NCI-H524 (cell line): ENCODE results near the gene MRPL34.

ENCODE experiments used
- DNase-seq, 2 experiments: peaks; one replicate each; lab custom pipeline; 2025; lab: John Stamatoyannopoulos, UW

Gene MRPL34

GRCh38 chr19:17327654-17328516 lies 22.2 kb downstream of the MRPL34 start:
- DNase-seq, result no peak

DNA sequence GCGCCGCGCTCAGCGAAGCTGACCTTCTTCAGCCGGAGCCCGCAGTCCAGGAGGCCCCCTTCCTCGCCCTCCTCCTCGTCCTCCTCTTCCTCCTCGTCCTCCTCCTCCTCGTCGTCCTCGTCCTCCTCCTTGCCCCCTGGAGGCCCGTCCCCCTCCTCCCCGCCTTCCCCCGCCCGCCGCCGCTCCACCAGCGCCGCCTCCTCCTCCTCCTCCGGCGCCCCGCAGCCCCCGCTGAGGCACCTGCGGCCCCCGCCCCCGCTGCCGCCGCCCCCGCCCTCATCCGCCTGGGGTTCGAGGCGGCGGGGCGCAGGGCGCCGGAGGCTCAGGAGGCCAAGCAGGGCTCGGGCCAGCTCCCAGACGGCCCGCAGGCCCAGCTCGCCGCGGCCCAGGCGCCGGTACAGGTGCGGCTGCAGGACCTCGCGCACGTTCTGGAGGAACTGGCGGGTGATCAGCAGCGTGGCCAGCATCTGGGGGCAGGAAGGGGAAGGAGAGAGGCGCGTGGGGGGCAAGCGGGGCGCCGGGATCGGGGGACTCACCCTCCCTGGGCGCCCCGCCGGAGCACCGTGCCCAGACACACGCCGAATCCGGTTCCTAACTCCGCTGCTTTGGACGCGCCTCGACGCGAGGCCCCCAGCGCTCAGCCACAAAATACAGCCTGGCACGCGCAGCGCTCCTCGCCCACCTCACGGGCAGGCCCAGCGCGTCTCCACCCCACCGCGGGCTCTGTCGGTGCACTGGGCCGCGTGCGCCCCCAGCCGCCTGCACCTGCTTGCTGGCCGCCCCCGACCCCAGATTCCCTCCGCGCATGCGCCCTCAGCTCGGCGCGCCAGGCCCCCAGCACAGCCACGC lies 23.1 kb downstream of the MRPL34 start:
- no peak for DNase-seq

GRCh38 chr19:17329366-17330261 lies 23.9 kb downstream of the MRPL34 start:
- DNase-seq, result no peak

DNA sequence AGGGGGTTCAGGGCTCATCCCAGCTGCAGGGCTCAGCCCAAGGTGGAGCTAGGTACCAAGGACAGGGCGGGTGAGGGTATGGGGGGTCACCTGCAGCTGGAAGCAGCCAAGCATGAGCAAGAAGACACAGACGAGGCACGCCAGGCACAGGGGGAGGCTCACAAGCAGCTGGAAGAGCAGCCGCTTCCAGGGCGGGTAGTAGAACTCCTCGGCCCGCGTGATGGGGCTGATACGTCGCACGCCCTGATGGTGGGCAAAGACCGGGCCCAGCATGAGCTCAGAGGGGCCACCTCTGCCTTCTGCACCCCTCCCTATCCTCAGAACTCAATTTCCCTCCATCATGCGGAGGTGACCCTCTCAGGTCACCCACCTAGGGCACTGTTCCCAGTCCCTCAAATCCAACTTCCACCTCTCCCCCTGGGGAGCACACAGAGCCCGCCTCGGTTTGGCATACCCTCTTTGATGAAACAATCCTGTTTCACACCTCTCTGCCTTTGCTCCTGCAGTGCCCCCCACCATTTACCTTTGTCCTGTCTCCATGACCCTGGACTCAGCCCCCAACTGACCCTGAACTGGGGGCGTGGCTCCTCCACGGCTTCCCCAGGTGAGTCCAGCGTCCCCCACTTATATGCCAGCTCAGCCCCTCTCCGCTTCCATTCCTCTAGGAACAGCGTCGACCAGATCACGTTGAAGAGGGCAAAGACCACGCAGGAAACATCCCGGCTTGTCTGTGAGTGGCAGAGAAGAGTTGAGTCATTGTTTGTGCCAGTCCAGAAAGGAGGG lies 24.8 kb downstream of the MRPL34 start:
- no peak for DNase-seq

DNA sequence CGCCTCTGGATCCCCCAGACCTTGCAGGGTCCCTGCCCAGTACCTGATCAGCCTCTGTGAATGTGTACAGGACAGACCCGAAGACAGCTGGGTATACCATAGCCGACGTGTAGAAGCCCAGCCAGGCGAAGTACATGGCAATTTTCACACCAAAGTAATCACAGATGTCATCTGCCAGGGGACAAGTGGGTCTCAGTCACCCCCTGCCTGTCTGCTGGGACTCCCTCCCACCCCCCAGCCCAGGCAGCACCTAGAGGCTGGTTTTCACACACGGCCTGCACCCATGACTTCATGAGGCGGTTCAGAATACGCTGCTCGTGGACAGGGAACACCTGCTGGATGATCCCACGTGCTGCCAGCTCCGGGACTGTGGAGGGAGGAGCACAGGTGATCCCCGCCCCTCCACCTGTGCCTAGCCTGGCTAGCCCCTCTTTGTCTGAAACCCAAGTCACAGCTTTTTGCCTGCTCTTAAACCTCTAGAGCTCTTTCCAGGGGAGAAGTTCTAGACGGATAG lies 25.4 kb downstream of the MRPL34 start:
- DNase-seq, result no peak

DNA sequence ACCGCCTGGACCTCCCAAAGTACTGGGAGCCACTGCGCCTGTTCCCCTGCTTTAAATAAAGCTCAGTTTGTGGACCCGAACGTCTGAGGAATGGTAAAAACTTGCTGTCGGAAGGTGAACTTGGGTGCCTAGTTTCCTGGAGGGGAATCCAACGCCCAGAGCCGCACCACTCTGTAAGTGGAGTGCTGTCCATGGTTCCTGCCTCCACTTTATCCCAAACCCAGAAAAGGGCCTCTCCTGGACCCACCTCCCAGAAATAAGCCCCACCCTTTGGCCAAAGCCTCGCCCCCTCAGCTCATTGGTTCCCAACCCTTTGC lies 26.6 kb downstream of the MRPL34 start:
- no peak for DNase-seq

DNA sequence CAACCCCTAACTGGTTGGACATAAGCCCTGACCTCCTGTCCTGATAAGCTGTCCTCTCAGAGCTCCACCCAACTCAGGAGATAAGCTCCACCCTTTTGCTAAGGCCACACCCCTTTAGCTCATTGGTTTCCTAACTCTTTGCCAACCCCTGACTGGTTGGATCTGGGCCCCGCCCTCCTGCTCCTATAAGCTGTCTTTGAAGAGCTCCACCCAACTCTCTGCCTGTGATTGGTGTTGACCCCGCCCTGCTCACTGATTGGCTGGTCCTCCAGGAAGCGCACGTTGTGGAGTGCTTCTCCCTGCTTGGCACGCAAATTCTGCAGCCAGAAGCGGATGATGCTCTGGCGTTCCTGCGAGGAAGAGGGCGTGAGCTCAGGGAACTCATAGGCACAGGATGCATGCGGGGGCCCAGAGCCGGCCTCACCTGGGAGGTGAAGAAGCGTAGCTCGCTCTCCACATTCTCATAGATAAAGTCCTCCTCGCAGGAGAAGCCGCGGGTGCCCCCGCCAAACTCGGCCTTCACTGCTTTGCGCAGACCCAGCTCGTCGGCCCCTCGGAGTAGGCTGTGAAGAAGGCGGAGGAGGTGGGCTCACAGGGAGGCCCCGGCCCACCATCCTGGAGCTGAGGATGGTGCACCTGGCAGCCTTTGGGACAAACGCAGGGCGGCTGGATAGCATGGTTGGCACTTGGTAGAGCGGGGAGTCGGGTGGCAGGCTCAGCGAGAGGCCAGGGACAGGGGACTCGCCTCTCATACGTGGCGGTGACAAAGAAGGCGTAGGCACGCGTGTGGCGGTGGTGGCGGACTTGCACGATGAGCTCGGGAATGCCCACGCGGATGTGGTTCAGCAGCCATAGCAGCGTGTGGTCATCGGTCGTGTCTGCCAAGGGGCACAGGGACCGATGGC lies 27.3 kb downstream of the MRPL34 start:
- peak; percentile 32 to 48 for DNase-seq

DNA sequence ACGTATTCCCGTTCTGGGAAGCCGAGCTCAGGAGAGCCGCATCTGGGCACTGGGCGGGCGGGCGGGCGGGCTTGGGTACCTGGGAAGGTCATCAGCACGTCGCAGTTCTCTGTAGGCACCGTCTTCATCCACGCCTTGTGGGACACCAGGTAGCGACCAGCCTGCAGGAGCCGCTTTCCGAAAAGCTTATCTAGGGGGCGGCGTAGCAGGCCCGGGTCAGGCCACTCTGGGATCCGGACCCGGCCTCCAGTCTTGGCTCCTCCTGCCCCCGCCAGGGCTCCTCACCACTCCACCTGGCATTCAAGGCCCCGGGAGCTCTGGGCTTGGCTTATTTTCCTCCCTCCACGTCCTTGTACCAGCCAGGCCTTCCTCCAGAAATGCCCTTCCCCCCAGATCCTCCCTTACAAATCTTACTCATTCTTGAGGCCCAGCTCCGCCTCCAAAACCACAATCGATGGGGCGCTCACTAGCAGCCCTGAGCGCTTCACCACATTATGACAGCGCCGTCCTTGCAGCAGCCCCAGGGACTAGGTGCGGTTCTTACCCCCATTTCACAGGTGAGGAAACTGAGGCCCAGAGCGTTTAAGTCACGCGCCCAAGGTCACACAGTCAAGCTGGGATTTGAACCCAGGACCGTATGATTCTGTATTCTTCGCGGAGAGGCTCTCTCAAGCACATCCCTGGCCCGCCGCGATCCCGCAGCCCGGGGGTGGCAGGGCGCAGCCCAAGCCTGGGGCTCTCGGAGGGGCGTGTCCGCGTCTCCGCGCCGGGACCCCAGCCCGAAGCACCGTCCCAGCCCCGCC lies 28.1 kb downstream of the MRPL34 start:
- no peak for DNase-seq

GRCh38 chr19:17334414-17335409 lies 29.0 kb downstream of the MRPL34 start, which contains the start of gene ANO8:
TSS of gene ANO8 (minus strand) at chr19:17334855. CDS start at chr19:17334670, 185 bp downstream.
- DNase-seq, result peak; percentile 97 to 98

- no peak for DNase-seq
These were observed 29.9 kb downstream of the MRPL34 start for GRCh38 chr19:17335575-17335974.

DNA sequence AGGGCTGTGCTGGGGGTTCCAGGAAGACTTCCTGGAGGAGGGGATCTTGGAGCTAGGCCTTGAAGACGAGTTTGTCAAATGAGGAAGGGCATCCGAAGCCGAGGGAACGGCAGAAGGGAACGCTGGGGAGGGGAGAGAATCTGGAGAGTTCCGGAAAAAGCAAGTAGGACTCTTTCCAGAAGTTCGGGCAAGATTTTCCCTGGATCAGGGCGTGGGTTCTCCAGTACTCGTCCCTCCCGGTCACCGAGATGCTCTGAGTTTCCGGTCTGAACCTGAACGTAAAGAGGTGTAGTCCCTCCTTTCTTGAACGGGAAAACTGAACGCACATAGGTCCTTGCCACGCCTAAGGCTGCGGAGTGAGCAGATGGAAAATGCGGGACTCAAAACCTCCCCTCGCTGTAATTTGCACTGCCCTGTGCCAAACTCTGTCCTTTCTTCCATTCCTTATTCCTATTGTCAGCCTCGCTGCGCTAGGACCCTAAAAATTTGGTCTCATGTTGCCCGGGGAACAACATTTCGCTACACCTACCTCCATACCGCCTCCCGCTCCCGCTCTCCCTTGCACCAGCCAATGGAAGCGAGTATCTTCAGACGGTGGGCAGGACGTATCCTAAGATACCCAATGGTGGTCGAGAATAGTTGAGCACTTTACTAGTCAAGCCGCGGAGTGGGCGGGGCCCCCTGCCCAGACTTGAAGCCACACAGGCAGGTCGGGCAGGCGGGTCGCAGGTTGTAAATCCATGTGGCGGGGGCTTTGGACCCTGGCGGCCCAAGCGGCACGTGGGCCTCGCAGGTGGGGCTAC lies 31.4 kb downstream of the MRPL34 start, which contains the start of gene GTPBP3:
TSS of gene GTPBP3 (plus strand) at position 682 of the 803 bp plus-strand sequence. CDS start at position 741, 59 bp downstream.
- peak; percentile 99 to 100 for DNase-seq

- no peak for DNase-seq
These were observed 32.2 kb downstream of the MRPL34 start for GRCh38 chr19:17337675-17338432.

DNA sequence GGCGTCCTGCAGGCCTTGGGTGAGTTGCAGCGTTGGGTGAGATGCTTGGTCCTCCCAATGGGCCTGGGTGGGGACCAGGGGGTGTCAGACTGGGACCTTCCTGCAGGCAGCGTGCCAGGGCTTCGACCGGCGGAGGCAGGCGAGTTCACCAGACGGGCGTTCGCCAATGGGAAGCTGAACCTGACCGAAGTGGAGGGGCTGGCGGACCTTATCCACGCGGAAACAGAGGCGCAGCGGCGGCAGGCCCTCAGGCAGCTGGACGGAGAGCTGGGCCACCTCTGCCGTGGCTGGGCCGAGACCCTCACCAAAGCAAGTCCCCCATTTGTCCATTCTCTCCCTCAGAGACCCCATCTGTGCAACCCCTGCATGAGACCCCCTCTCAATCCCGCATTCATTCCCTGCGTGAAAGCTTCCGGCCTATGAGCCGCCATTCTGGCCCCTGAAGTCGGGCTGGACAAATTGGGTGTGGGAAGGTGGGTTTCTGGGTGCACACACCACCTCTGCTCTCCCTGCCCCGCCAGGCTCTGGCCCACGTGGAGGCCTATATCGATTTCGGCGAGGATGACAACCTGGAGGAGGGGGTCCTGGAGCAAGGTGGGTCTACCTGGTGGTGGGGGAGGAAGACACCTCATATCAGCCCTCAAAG lies 32.9 kb downstream of the MRPL34 start:
- no peak for DNase-seq

DNA sequence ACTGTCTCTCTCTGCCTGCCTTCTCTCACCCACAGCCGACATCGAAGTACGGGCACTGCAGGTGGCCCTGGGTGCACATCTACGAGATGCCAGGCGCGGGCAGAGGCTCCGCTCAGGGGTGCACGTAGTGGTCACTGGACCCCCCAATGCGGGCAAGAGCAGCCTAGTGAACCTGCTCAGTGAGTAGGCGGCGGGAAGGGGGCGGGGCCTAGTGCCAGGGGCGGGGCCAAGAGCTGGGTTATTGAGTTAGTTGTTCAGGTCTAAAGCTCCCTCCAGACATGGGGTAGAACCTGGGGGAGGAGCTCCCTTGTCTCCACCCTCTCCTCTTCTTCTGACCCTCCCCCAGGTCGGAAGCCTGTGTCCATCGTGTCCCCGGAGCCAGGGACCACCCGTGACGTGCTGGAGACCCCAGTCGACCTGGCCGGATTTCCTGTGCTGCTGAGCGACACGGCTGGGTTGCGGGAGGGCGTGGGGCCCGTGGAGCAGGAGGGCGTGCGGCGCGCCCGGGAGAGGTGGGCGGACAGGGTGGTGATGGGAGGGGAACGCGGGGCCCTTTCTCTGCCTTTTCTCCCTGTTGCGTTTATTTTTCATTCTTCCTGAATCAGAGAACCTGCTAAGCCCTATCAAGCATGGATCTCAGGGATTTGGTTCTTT lies 33.5 kb downstream of the MRPL34 start:
- no peak for DNase-seq

- DNase-seq, result no peak
These were observed 34.7 kb downstream of the MRPL34 start for GRCh38 chr19:17340302-17340870.
